GM18870 (cell line): ENCODE measurements around the gene ABHD14A.
A peak's percentile ranks its signal among the peaks of the same experiment; 100 is the strongest.
"Not testable (repeated sequence)": the region's sequence is repeated elsewhere in the genome, so short reads cannot be mapped to it uniquely, and the experiment has no call there.

ENCODE experiments used
- ATAC-seq: cut with Tn5 transposase; IDR thresholded peaks from one replicate; pipeline ENCODE4 v1.9.1; 2021; ENCODE audit warnings: moderate library complexity; ENCODE audit not compliant: unreplicated experiment

ABHD14A gene

GRCh38 chr3:51970606-51971300 is 4.1 kb upstream of the ABHD14A start:
- no peak for ATAC-seq

GRCh38 chr3:51971350-51971749 is 3.5 kb upstream of the ABHD14A start:
- ATAC-seq = no peak

GRCh38 chr3:51974277-51974962 is 444 bp upstream of the ABHD14A start:
- ATAC-seq = no peak

DNA sequence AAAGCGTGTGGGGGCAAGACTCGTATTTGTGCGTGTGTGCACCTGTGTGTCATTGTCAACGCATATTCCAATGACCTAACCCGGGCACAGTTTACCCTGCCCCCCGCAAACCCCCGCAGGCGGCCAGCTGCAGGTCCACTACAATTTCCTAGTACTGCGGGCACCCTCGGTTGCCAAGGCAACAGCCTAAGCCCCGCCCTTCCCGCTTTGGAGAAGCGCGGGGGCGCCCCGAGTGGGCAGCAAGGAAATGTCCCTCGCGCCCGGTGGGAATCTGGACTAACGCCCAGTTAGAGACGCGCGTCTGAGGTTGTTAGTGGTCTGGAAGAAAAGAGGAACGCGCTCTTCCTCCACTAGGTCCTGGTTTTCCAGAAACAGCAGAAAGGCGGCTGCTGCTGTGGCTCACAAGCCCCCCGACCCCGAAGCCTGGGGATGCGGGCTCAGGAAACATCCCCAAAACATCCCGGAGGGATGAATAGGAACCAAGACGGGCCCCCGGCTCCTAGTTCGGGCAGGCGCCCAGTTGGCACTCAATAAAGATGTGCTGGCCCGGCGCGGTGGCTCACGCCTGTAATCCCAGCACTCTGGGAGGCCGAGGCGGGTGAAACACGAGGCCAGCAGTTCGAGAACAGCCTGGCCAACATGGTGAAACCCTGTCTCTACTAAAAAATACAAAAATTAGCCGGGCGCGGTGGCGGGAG is 1.1 kb downstream of the ABHD14A start:
- ATAC-seq = no peak

- ATAC-seq = no peak
Measured at GRCh38 chr3:51977446-51978142, 2.7 kb downstream of the ABHD14A start.

DNA sequence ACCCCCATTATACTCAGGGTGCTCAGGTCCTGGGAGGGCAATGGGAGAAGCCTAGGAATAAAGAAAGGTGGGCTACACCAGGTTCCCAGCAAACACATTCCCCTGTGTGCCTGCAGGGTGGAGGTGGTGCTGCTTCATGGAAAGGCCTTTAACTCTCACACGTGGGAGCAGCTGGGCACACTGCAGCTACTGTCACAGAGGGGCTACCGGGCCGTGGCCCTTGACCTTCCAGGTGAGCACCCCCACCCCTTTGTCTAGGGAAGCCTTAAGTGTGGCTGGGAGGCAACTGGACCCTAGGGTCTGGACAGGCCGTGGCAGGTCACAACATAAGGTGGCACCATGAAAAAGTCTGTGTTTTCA is 3.3 kb downstream of the ABHD14A start:
- no peak for ATAC-seq

- ATAC-seq = no peak
Measured at GRCh38 chr3:51980253-51980652, 5.4 kb downstream of the ABHD14A start.

- peak; percentile 23 for ATAC-seq
Measured at GRCh38 chr3:51982352-51982837, 7.5 kb downstream of the ABHD14A start.

GRCh38 chr3:51982838-51983577 is 8.1 kb downstream of the ABHD14A start, which contains the start of gene ACY1:
ACY1 (plus strand) TSS chr3:51983535; CDS start chr3:51984065, 530 bp downstream.
- peak; percentile 49 for ATAC-seq

DNA sequence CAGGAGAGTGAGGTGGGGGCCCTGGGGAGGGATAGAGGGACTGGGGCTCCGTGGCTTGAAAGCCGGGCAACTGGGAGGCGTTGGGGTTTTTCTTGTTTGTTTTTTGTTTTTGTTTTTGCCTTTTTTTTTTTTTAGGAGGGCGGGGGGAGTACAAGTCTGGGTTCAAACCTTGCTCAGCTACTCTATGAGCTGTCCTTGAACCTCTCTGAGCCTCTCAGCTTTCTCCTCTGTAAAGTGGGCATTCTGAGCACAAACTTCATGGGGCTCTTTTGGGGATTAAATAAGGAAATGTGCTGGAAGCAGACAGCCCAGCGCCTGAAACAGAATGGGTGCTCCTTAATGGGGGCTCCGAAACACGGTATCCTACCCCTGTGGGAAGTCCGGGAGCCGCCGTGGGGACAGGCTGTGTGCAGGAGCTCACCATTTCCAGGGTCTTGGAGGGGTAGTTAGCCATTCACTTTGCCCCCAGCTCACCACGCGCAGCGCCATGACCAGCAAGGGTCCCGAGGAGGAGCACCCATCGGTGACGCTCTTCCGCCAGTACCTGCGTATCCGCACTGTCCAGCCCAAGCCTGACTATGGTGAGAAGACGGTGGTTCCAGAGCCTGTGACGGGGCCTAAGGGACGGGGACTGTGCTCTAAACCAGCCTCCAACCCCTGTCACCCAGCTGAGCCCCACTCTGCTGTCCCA is 8.9 kb downstream of the ABHD14A start:
- ATAC-seq = no peak

DNA sequence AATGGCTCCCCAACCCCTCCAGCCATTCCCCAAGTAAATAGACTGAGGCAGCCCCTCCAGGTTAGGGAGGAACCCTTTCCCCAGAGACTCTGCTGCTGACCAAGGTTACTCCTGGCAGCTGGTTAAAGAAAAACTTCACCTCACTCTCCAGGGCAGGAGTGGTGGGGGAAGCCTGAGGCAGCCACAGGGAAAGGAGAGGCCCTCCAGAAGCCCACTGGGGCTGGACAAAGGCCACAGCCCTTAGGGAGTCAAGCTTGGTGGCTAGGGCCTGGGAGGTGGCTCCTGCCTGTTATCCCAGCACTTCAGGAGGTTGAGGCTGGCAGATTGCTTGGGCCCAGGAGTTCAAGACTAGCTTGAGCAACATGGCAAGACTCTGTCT is 9.4 kb downstream of the ABHD14A start:
- no peak for ATAC-seq

- no peak for ATAC-seq
Measured at GRCh38 chr3:51985063-51985462, 10.2 kb downstream of the ABHD14A start.

DNA sequence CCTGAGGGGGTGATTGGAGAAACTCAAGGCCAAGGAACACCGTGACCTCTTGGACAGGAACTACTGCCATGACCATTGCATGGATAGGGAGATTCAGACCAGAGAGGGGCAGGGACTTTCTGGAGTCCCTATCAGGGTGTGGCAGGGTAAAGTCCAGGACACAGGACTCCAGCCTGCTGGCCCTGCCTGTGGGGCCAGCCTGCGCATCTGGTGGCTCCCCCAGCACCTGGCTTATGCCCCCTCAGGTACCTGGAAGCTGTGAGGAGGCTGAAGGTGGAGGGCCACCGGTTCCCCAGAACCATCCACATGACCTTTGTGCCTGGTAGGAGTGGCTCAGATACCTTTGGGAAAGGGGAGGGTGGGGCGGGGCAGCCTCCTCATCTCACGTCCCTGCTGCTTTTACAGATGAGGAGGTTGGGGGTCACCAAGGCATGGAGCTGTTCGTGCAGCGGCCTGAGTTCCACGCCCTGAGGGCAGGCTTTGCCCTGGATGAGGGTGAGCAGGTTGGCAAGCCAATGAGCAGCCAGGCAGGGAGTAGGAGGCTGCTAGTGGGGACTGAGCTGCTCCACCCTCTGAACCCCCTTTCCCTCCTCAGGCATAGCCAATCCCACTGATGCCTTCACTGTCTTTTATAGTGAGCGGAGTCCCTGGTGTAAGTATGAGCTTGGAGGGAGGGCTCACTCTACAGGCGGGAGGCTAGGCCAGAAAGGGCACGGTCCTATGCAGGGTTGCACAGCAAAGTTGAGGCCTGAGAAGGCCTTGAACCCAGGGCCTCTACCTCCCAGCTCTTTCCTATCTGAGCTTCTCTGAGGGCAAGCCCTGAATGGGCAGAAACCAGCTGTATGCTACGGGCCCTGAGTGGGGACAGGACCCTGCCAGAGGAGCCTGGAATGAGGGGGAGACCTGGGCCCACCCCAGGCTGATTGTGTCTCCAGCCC is 11.4 kb downstream of the ABHD14A start:
- ATAC-seq = no peak

DNA sequence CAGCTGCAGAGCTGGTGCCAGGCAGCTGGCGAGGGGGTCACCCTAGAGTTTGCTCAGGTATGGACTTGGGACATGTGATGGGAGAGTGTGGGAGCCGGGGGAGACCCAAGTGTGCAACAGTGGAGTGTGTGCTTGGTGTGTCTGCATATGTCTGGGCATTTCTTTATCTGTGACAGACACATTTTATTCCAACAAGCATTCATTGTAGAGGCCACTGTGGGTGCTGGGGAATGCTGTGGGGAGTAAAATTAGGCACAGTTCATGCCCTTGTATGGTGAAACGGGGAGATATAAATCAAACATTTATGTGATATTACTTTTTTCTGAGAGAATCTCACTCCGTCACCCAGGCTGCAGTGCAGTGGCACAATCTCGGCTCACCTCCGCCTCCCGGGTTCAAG is 12.7 kb downstream of the ABHD14A start:
- ATAC-seq = no peak

- ATAC-seq = no peak
Measured at GRCh38 chr3:51988286-51989146, 13.7 kb downstream of the ABHD14A start.

- ATAC-seq = not testable (repeated sequence)
Measured at GRCh38 chr3:51990501-51990971, 15.7 kb downstream of the ABHD14A start.

DNA sequence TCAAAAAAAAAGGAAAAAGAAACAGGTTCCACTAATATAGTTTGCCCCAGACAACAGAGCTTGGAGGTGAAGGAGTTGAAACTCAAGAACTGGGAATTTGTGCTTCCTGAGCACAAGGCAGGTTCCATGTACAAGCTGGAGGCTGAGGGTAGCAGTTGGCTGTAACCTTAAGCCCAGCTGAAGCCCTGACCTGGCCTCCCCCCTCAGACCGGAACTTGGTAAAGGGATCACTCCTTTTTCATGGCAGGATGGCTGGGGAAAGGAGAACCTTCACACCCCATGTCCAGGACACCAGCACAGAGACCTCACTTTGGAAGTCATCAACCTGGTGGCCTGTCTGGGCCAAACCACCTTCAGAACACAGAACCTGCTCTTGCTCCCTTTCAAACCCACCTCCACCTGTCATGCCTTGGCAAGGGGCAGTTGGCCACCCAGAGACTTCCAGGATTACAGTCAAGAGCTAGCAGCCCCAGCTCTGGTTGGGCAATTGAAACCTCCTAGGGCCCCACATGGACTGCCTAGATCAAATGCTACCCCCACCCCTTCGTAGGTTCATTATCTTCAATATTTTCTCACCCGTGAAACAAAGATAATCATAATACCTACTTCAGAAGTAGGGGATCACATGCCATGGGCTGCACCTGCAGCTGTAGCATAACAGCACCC is 17.3 kb downstream of the ABHD14A start:
- ATAC-seq = no peak
